Activated CD8-positive, alpha-beta memory T cell treated with anti-CD3 and anti-CD28 coated beads, Interleukin-2, amount 50 U/mL, for 24 hours (primary cell): ENCODE results near the gene AATK.

Source experiments
- DNase-seq: peaks from one replicate; pipeline ENCODE4 v3.0.0-alpha.2; 2020; ENCODE audit errors: extremely low read depth

AATK gene

DNA sequence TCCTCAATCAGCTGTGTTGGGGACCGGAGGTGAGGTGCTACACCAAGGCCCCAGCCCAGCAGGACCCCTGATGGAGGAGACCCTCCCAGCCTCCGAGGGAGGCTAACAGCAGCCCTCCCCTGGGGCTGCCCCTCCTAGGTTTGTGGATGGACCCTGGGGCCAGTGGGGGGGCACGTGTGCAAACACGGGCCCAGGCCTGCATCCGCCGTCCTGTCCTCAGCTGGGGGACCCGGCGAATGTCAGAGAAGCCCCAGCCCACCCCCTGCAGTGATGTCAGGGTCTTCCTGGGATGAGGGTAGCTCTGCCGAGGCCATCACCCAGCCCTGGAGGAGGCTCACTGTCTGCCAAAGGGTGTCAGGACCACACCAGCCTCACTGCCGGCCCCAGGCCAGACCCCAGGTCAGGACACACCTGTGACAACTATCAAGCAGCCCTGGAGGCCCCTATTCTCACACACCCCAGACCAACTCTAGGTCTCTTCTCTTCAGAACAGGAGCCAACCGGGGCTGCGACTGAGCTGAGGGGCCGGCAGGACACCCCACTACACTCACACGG is 30.0 kb upstream of the AATK start:
- DNase-seq = no peak

DNA sequence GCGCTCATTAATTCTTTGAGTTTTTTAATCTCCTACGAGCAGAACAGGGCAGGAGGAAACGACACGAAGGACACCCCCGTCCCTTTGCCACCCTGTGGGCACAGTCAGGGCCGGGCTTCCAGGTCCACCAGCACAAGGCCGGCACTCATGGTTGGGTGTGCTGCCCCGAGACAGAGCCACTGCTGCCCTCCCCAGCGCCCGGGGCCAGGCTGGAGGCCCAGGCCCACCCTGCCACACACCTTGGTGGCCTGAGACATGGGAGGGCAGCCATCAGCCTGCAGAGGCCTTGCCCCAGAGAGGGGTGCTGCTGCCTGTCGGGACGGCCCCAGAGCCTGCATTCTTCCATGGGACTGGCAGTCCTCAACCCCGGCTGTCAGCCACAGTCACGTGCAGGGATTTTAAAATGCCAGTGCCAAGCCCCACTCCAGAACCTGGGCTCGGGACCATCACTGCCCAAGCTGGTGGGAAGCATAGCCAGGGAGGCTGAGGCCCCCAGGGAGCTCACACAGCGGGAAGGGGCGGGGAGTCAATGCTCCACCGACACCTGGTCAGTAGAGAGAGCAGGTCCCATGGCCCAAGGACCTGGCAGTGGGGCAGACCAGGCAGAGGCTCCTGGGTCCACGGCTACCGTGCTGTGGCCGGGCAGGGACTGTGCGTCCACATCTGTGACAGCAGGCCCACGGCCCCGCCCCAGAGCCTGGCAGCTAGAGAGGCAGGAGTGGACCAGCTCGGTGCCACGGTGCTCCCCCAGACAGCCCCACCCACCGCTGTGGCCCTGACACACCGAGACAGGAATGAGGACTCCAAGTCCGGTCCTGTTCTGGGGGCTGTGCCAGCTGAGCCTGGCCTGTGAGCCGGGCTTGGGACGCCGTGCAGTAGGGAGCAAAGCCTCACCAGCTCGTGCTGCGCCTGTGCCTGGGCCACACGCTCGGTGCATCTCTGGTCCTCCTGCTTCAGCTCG is 29.2 kb upstream of the AATK start:
- no peak for DNase-seq

DNA sequence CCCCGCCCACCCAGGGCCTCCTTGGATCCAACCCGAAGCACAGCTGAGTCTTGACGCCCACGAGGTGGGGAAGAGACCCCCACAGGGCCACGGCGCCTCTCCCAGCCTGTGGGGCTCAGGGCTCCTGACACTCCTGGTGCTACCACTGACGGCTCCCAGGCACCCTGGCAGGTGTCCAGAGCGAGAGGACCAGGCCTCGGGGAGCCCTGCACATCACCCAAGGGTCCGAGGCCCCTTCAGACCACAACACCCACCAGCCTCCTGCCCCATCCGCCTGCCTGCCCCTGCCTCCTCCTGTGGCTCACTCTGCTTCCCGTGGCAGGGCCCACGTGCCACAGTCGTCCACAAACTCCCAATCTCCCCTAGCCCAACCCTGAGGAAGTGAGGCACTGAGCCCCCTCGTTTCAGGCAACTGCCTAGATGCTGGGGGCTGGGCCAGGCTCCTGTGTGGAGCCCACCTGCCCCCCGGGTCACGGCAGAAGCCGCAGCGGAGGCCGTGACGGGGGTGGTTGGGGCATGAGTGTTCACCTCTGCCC is 28.3 kb upstream of the AATK start:
- no peak for DNase-seq

DNA sequence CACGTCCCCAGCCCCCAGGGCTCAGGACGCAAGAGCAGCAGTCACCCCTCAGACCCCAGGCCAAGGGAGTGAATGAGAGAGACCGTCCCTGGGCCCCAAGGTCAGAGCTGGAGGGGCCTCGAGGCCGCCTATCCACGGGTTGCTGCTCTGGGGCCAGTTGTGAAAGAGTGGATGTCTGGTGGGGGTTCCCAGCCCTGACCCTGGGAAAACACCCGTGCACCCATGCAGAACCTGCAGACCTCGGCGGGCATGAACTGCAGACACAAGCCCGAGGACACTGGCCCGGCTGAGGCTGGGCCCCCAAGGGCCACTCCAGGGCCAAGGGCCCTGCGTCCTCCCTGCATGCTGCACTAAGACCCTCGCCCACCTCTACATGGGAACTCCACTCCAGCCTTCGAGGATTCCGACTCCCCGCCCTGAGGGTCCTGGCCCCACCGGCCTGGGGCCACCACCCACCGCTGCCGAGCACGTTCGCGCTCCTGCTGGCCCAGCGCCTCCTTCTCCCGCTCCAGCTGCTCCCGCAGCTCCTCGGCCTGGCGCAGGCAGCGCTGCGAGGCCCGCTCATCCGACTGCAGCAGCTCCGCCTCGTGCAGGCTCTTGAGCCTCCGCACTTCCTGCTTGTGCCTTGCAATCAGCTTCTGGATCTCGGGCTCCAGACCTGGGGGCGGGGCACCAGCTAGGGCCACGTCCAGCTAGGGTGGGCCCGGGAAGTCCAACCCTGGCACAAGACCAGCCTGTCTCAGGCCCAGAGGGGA is 27.6 kb upstream of the AATK start:
- DNase-seq = no peak

DNA sequence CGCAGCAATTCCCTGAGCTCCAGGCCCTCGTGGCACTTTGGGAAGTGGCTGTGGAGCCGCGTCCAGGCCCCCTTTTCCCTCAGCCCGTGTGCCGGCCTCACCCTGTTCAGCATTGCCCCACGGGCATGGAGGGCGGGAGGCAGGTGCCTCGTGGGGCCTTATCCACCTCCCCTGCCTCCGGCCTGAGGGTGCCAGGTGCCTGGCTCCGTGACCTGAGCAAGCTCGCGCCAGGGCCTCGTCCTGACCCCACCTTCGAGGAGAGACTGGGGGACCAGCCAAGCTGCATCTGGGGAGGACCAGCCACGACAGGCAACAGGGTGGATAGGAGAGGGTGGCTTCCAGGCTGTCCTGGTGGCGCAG is 27.0 kb upstream of the AATK start:
- DNase-seq = no peak

DNA sequence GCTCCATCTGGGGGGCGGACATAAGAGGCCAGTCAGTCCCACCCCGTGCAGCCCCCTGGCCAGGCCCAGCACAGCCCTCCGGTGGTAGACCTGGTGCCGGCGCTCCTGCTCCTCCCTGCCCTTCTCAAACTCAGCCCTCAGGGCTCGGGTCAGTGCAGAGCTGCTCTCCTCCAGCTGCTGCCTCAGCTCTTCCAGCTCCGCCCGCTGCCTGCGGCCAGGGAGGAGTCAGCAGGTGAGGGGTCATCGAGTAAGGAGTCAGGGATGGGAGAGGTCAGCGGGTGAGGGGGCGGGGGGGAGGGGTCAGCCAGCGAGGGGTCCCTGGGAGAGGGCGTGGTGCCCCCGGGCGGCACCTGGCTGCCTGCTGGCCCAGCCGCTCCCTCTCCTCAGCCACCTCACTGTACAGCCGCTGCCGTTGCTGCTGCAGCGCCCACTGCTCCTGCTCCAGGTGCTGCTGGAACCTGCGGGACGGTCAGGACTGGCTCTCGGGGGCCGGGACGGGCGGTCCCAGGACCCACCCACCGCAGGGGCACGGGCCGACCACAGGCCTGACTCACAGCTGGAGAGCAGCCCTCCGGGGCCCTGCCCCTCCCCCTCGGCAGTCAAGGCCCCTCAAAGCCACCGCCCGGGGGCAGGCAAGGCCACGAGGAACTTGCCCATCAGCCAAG is 26.5 kb upstream of the AATK start:
- no peak for DNase-seq

DNA sequence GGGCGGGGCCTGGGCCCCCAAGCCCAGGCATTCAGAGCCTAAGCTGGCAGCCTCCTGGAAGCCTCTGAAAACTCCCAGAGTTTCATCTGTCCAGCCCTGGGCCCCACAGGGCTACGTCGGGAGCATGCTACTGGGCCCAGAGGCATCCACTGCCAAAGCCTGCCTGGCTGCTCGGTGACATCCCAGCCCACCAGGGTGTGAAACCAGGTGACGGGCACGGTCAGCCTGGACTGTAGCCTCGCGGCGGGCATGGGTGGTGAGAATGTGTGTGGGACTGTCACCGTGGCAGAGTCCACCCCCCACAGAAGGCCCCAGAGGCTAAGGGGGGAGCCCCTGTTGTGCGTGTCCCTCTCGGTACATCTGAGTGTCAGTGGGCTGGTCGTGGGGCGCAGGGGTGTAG is 25.6 kb upstream of the AATK start:
- DNase-seq = no peak

DNA sequence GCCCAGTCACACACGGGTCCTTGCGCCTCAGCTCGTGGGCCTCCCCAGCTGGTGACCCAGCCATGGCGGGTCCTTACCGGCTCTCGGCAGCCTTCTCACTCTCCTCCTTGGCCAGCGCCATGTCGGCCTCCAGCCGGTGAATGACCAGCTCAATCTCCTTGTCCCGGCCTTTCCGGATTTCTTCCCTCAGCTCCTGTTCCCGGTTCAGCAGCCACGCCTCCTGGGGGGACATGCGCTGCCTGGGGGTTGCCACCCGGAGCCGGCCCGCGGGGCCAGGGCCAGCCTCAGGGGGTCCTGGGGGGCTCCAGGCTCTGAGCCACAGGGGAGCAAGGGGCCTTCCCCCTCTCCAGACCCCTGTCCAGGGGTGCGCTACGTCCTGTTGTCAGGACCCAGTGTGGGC is 25.1 kb upstream of the AATK start:
- no peak for DNase-seq

DNA sequence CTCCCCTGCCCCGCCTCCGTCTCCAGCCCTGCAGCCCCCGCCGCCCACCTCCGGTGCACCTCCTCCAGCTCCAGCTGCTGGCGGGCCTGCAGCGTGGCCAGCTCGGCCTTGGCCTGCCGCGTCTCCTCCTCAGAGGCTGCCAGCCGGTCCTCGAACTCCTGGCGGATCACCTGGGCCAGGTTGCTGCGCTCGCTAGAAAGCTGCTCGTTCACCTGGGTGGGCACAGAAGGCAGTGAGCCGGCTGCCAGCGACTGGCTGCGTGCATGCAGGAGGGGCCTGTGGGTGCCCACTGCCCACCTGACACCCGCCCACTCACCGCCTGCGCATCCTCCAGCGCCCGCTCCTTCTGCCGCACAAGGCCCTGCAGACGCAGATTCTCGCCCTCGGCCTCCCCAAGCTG is 24.6 kb upstream of the AATK start:
- no peak for DNase-seq

DNA sequence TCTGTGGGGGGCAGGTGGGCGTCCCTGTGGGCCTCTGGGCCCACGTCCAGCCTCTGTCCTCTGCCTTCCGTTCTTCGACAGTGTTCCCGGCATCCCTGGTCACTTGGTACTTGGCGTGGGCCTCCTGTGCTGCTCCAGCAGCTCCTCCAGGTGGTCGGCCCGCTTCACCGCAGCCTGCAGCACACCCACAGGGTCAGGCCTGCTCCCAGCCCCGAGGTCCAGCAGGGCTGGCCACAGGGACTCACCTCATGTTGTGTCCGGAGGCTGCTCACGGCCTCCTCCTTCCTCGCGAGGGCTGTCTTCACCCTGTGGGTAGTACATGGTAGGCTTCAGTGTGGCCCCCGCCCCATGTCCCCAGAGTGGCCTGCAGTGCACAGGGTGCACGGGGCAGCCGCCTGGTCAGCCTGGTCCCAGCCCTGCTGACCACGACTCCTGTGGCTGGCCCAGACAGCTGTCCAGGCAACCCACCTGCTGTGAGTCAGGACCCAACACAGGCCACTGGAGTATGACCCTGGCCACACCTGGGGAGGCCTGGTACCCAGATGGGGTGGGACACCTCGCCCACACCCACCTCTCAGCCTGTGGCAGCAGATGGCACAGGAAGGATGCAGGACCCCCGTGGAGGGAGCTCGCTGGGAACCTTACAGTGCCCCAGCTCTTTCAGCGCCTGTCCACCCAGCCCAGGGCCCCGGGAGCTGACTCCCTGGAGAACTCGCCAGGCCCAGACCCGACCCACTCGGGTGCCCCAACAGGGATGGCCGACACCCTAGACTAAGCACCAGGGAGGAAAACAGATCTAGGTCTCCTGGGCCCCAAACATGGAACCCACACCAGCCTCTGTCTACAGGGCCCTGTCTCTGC is 23.9 kb upstream of the AATK start:
- no peak for DNase-seq

DNA sequence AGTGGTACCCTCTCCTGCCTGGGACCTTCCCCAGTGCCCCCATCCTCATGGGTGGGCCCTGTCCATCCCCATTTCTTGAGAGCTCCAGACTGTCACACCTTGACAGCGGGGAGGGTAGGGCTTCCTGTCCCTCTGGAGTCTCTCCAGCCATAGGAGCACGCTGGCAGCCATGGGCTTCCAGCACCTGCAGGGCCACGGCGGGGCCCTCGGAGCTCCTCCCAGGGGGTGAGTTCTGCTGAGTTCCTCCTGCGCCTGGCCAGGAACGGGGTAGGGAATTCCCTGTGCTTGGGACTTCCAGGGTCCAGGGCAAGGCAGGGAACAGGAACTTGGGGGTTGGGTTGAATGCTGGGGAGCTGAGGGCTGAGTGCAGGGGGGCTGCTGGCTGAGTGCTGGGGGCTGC is 23.0 kb upstream of the AATK start:
- no peak for DNase-seq

DNA sequence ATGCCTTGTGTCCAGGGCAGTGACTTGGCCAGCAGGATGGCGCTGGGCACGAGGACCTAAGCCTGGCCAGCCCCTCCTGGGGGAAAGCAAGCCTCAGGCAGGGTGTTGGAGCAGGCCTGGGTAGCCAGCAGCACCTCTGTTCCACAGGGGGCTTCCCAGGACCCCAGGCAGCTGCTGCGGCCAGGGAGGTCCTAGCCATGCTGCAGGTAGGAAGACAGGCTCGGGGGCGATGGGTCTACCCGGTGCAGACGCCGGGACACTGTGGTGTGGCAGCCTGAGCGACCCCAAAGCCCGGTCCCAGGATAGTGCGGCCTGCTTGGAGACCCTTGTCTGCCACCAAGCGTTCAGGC is 22.4 kb upstream of the AATK start:
- no peak for DNase-seq

DNA sequence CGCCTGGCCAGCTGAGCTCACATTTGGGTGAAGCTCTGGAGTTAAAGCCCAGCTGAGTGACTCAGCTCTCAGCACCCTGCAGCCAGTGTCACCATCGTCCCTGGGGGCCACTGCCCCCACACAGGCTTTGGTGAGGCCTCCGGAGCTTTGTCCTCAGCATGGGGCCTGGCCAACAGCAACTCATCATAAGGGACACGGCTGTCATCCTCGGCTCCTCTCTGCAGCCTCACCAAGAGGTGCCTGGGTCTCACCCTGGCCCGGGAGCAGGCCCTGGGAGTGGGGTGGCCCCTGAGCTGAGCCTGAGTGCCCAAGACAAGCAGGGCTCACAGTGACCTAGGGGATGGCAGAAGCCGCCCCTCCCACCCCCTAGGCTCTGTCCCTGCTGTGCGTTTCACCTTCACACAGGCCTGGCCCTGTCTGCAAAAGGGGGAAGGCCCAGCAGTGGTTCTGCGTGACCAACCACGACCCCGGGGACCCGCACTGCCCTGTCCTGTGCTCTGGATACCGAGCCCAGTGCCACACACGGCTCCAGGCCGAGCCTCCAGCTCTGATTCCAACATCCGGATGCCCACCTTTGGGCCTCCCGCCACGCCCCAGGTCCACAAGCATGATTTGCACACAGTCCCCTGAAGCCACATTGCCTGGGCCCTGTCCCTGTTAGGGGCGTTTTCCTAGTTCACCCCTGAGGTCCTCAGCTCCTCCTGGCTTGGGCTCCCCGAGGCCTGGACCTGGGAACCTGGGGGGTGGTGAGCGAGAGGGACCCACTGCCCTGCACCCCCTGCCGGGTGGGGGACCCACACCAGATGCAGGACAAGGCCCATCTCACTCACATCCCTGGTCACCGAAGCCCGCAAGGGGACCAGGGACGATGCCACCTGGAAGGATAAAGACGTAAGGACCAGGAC is 21.8 kb upstream of the AATK start:
- no peak for DNase-seq

DNA sequence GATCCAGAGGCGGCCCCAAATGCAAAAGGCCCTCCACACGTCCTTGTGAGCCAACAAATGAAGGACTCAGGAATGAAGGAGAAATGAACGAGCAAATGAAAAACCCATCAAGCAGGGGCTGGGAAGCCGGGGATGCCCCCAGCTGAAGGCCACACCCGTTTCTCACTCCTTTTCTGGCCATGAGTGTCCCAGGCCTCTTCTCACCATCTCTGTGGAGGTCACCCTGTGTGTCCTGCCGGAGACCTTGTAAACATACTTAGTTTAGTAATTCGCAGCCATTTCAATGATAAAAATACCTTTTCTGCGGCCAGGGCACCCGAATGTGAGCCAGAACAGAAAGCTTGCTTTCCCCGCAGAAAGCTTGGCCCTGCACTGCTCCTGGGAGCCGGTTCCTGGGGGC is 21.1 kb upstream of the AATK start:
- no peak for DNase-seq

DNA sequence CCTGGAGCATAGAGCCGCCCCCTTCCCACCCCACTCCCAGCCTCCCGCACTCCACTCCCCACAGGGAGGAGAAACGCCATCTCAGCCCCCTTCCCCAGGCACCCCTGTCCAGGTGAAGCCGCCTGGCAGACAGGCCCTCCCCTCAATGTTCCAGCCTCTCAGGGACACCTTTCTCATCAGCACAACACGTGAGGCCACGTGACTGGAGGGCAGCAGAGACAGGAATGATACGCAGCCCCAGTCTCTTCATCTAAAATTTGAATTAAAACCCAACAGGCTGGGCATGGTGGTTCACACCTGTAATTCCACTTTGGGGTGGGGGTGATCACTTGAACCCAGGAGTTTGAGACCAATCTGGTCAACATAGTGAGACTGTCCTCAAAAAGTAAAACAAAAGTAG is 20.2 kb upstream of the AATK start:
- DNase-seq = no peak

DNA sequence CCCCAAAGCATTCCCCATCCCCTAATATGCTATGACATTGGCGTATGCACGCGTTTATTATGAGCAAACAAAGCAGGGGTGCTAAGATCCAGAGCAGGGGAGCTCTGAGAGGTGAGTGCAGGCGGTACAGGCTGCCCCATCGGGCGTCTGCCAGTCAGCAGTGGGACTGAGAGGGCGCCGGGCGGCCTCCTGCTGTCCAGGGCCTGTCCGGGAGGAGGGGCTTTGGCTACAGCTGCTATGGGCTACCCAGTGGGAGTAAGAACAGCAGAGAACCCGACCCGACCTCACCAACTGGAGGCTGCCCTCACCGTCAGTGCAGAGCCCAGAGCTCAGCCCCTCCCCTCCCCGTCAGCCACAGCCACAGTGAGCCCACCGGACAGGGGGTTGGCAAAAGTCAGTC is 18.5 kb upstream of the AATK start:
- no peak for DNase-seq

DNA sequence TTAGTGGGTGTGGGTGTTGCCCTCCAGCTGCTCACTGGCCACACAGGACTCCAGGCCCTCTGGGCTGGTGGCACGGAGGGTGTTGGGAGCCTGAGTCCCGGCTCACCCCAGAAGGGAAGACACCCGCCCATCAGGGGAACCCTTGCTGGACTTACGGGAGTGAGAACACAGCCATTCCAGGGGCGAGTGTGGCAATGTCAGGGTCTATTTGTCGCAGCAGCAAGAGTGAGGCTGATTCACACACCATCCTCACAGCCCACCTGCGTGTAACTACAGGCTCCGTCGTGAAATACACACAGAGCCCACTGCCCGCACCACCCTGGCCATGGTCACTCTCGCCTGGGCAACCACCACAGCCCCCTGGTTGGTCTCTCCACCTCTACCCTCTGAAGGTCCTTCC is 17.8 kb upstream of the AATK start:
- DNase-seq = no peak

DNA sequence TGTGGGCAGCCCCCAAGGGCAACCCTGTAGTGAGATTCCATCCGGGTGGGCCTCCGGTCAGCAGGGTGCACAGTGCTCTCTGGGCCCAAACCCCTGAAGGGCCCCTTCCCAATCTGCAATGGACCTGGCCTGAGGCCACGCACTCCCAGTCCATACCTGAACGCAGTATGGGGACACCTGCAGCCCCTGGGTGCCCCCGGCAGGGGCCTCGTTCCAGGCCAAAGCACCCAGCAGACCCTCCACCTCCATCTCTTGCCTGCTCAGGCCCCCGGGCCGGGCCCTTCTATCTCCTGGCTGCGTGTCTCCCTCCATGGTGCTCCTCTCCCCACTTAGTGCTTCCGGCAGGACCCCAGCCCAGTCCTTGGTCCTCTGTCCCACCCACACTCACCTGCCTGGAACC is 17.3 kb upstream of the AATK start:
- DNase-seq = no peak

DNA sequence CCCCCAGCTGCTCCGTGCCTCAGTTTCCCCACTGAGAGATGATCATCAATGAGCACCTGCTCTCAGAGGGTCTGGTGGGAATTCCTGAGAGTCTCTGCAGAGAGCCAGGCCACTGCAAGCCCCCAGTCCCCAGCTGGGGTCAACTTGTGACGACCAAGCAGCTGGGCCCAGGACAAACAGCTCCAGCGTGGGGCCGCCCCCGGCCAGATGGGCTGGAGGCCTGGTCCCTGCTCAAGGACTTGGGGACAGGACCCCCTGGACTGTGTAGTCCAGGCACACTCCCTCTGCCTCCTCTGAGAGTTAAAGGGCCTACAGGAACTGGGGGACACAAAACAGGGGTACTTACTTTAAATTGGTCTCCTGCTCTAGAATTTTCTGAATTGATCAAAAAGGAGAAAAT is 16.6 kb upstream of the AATK start:
- no peak for DNase-seq

DNA sequence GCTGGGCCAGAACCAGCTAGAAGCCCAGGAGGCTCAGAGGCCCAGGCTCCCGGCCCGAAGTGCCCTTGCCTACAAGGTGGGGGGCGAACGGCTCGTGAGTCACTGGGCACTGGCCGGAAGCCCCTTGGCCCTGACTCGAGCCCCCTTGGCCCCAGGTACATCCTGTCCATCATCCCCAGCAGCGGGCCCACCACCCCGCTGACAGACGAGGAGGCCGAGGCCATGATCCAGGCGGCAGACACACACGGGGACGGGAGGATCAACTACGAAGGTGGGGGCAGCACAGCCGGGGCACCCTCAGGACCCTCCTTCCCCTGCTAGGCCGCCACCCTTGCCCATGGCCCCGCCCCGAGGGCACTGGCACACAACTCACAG is 15.8 kb upstream of the AATK start:
- no peak for DNase-seq
